MCF 10A (cell line): ENCODE measurements around the gene GID8. TPM values are rescaled to one million over a fixed set of nuclear protein-coding genes. Genes with fewer than 3 reads are reported as not detected.

Experiments
- BruUV-seq: library from RNA; stranded (reverse); fragments of 400-500 nt; replicated peaks from 2 replicates; lab custom pipeline; 2021; lab: Mats Ljungman, UMichigan
- CTCF ChIA-PET: fragments of 300-600 bp; sonication (Branson Sonifier 250); formaldehyde crosslinking; extraction: SDS; loops from one replicate; lab custom pipeline; 2021; ENCODE audit warnings: antibody characterized with exemption, inconsistent platforms; lab: Yijun Ruan, JAX
- POLR2A ChIA-PET: fragments of 300-600, 350-650 bp; sonication (Branson Sonifier 250); formaldehyde crosslinking; extraction: SDS; loops from one replicate; lab custom pipeline; 2020; ENCODE audit warnings: antibody characterized with exemption, inconsistent platforms; lab: Yijun Ruan, JAX
- DNase-seq: peaks from one replicate; pipeline ENCODE4 v3.0.0-alpha.2; 2018; ENCODE audit not compliant: unreplicated experiment
- H3K27ac Mint-ChIP-seq: one replicate; pipeline ENCODE4 v1.8.0; 2022; ENCODE audit warnings: mild to moderate bottlenecking, low read depth, mixed read lengths; ENCODE audit not compliant: unreplicated experiment
- H3K27me3 Mint-ChIP-seq: one replicate; pipeline ENCODE4 v1.8.0; 2022; ENCODE audit warnings: mixed read lengths; ENCODE audit not compliant: insufficient read depth, unreplicated experiment
- H3K36me3 Mint-ChIP-seq: one replicate; pipeline ENCODE4 v1.8.0; 2022; ENCODE audit warnings: mild to moderate bottlenecking, moderate library complexity, mixed read lengths; ENCODE audit not compliant: insufficient read depth, unreplicated experiment
- H3K4me1 Mint-ChIP-seq: one replicate; pipeline ENCODE4 v1.8.0; 2022; ENCODE audit warnings: mixed read lengths; ENCODE audit not compliant: insufficient read depth, unreplicated experiment
- H3K4me3 Mint-ChIP-seq: one replicate; pipeline ENCODE4 v1.8.0; 2022; ENCODE audit warnings: mild to moderate bottlenecking, moderate library complexity, mixed read lengths; ENCODE audit not compliant: unreplicated experiment
- H3K9me3 Mint-ChIP-seq: one replicate; pipeline ENCODE4 v1.8.0; 2022; ENCODE audit warnings: mixed read lengths; ENCODE audit not compliant: unreplicated experiment
- intact Hi-C: fragments of 100-400 bp; cut with micrococcal nuclease; formaldehyde crosslinking; loops from 2 replicates; pipeline ENCODE4 v1.14.1; 2022
- total RNA-seq: library from RNA; stranded (reverse); gene quantifications from 2 replicates; pipeline ENCODE4 v1.2.3, GENCODE V29; 2022
- TF ChIP-seq, protein P1 (sequence below): fragments of 200-600 bp; IDR thresholded peaks from one replicate; pipeline ENCODE4 v1.8.0; 2022; ENCODE audit warnings: antibody characterized with exemption, mild to moderate bottlenecking; ENCODE audit not compliant: unreplicated experiment

The GID8 gene
- total RNA-seq, 1 experiment from 2014 or later, result 31.6 TPM

DNA sequence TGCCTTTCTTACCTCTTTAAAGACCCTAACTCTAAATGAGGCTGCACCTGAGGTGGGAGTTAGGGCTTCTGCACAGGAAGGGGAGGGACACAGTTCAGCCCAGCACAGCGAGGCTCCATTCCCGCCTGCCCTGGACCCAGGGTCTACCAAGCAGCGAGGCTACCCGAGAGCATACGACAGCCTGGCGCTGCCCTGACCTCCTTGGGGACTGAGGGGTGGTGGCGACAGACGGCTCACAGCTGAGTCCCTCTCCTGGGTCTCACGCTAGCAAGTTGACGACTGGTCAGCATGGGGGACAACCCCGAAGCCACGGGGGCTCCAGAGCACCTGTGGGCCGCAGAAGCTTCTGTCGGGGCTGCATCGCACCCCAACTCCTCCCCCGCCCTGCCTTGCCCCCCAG lies 38.9 kb downstream of the GID8 start:
- H3K9me3 Mint-ChIP-seq, result no peaks in the 10 kb centered on the region
- ChIA-PET CTCF (interaction anchor here (0.6 to 0.9 kb wide), 2 partner anchors 27 to 36 kb away, joined by 3 read pairs; no protein-coding TSS in a partner anchor), POLR2A (no interaction called here)
- peaks cover 4% of the 10 kb centered on the region for H3K4me1 Mint-ChIP-seq
- H3K27ac Mint-ChIP-seq, result no peak overlapping the region
- BruUV-seq, result no TSS peak
- intact Hi-C loops, result no loop called here
- no peak overlapping the region for H3K4me3 Mint-ChIP-seq
- H3K27me3 Mint-ChIP-seq, result peaks cover 36% of the 10 kb centered on the region
- TF ChIP-seq, protein P1, sequence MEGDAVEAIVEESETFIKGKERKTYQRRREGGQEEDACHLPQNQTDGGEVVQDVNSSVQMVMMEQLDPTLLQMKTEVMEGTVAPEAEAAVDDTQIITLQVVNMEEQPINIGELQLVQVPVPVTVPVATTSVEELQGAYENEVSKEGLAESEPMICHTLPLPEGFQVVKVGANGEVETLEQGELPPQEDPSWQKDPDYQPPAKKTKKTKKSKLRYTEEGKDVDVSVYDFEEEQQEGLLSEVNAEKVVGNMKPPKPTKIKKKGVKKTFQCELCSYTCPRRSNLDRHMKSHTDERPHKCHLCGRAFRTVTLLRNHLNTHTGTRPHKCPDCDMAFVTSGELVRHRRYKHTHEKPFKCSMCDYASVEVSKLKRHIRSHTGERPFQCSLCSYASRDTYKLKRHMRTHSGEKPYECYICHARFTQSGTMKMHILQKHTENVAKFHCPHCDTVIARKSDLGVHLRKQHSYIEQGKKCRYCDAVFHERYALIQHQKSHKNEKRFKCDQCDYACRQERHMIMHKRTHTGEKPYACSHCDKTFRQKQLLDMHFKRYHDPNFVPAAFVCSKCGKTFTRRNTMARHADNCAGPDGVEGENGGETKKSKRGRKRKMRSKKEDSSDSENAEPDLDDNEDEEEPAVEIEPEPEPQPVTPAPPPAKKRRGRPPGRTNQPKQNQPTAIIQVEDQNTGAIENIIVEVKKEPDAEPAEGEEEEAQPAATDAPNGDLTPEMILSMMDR, result no peak
- no peaks in the 10 kb centered on the region for H3K36me3 Mint-ChIP-seq
- no peak for DNase-seq

DNA sequence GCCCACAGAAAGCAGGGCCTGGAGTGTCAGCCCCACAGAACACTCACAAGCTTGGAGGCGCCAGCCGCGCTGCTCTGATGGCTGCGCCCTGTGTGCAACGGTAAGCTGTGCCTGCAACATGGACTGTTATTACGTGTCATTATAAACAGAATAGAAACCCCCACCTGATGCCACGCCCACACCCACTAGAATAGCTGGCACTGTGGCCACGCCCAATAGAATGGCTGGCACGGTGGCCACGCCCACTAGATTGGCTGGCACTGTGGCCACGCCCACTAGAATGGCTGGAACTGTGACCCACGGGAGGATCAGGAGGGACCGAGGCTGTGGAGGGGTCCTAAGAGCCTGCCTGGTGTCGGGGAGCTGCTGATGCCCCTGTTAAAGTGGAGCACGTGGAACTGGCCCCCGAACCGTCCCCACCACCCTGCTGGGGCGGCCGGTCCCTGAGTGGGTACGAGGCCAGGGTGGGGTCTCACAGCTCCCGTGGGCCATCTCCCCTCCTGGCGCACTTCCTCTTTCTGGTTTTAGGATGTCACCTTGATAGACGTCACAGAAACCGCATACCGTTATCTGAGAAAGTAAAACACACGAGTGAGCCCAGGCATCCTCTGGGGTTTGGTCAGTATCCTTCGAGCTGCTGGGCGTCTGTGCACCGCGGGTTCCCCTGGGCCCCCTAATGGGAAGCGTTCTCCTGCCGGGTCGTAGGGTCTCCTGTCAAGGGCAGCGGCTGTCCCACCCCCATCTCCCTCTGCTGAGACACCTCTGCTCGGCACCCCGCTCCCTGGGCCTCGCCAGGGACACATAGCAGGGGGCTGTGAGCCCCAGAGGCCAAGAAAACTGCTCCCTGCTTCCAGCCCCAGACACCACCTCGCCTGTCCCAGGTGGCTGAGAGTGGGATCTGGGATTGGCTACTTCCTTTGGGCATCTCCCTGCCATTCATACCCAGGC lies 39.9 kb downstream of the GID8 start:
- no peak overlapping the region for H3K4me3 Mint-ChIP-seq
- intact Hi-C loops, result no loop called here
- TF ChIP-seq, protein P1, result no peak
- no peaks in the 10 kb centered on the region for H3K9me3 Mint-ChIP-seq
- ChIA-PET POLR2A (no interaction called here), CTCF (interaction anchor here (0.6 to 1.0 kb wide), 4 partner anchors 14 to 37 kb away, joined by 3 to 5 read pairs (median 3); no protein-coding TSS in a partner anchor)
- H3K36me3 Mint-ChIP-seq, result no peaks in the 10 kb centered on the region
- DNase-seq, result peak; percentile 27
- H3K27me3 Mint-ChIP-seq, result peaks cover 36% of the 10 kb centered on the region
- no peaks in the 10 kb centered on the region for H3K4me1 Mint-ChIP-seq
- no peak overlapping the region for H3K27ac Mint-ChIP-seq
- no TSS peak for BruUV-seq

DNA sequence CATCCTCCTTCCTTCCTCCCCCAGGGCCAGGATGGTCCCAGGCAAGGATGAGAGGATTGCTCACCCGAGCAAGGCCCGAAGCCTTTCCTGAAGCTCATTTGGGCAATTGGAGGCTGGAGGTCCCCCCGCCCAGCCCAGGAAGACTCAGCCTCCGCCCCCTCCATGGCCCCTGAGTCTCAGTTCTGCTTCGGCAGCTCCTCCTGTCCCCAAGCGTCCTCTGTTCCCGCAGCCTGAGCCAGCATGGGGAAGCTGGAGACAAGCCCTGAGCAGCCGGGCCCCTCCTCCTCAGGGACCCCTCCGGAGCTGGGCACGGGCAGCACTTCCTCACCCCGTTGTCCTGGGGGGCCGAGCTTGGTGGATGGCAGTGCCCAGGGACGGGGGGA lies 40.6 kb downstream of the GID8 start:
- POLR2A ChIA-PET, result no interaction called here
- TF ChIP-seq, protein P1, result no peak
- Mint-ChIP-seq H3K36me3 (no peaks in the 10 kb centered on the region), H3K27ac (no peak overlapping the region), H3K4me3 (no peak overlapping the region), H3K27me3 (peaks cover 40% of the 10 kb centered on the region), H3K9me3 (no peaks in the 10 kb centered on the region), H3K4me1 (no peaks in the 10 kb centered on the region)
- no TSS peak for BruUV-seq
- CTCF ChIA-PET, result interaction anchor here (1.0 to 2.2 kb wide), 2 partner anchors 30 to 31 kb away, joined by 5 to 11 read pairs; no protein-coding TSS in a partner anchor
- DNase-seq, result no peak
- intact Hi-C loops, result no loop called here

DNA sequence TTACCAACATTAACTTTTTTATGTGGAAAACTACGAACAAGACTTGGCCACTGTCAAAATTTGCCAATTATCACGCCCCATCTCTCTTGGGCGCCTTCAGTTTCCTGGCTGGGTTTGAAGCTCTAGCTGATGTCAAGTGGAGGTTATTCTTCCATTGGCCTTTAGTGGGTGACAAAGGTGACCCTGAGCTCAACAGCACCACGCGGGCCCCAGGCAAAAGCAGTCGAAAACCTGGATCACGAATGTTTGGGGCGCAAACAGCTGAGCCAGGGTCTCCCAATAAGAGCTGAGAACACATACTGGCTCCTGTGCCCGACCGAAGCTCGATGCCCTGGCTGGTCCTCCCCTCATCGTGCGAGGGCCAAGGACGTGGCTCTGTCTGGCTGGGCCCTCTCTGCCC lies 41.4 kb downstream of the GID8 start:
- no peak for DNase-seq
- Mint-ChIP-seq H3K4me3 (no peak overlapping the region), H3K4me1 (no peaks in the 10 kb centered on the region), H3K36me3 (peaks cover 4% of the 10 kb centered on the region), H3K27me3 (peaks cover 48% of the 10 kb centered on the region), H3K27ac (no peak overlapping the region), H3K9me3 (no peaks in the 10 kb centered on the region)
- intact Hi-C loops, result no loop called here
- POLR2A ChIA-PET, result interaction anchor here (0.9 kb wide), 1 partner anchor 25 kb away, joined by 3 read pairs; no protein-coding TSS in a partner anchor
- TF ChIP-seq, protein P1, result no peak
- no TSS peak for BruUV-seq
- CTCF ChIA-PET, result interaction anchor here (0.6 to 2.2 kb wide), 3 partner anchors 8 to 30 kb away, joined by 3 to 11 read pairs (median 5); no protein-coding TSS in a partner anchor
